KMS-11 (cell line): ENCODE measurements around the gene RAB40B.
"Not testable (repeated sequence)": the region's sequence is repeated elsewhere in the genome, so short reads cannot be mapped to it uniquely, and the experiment has no call there.

Experiments used
- H2AFZ ChIP-seq: fragments of 200-600 bp; sonication (generic); 2 replicates; pipeline ENCODE4 v1.6.1; 2016; ENCODE audit warnings: antibody characterized with exemption, mixed run types, low read depth
- H3K27ac ChIP-seq: fragments of 200-600 bp; sonication (generic); 2 replicates; pipeline ENCODE4 v1.6.1; 2016; ENCODE audit warnings: mild to moderate bottlenecking, mixed run types
- H3K27me3 ChIP-seq: fragments of 200-600 bp; sonication (generic); 2 replicates; pipeline ENCODE4 v1.6.1; 2017; ENCODE audit warnings: mild to moderate bottlenecking, low read depth, mixed run types, moderate library complexity; ENCODE audit not compliant: insufficient read depth
- H3K36me3 ChIP-seq: fragments of 200-600 bp; sonication (generic); 2 replicates; pipeline ENCODE4 v1.6.1; 2017; ENCODE audit warnings: mild to moderate bottlenecking, mixed run types; ENCODE audit not compliant: insufficient read depth
- H3K4me1 ChIP-seq: fragments of 200-600 bp; sonication (generic); 2 replicates; pipeline ENCODE4 v1.6.1; 2016; ENCODE audit warnings: mild to moderate bottlenecking, low read depth, mixed run types; ENCODE audit not compliant: poor library complexity, severe bottlenecking
- H3K4me2 ChIP-seq: fragments of 200-600 bp; sonication (generic); 2 replicates; pipeline ENCODE4 v1.7.0; 2016; ENCODE audit warnings: mild to moderate bottlenecking, mixed run types
- H3K4me3 ChIP-seq: fragments of 200-600 bp; sonication (generic); IDR thresholded peaks from 2 replicates; pipeline ENCODE4 v1.6.1; 2017; ENCODE audit warnings: low read depth, low read length, mixed read lengths; ENCODE audit not compliant: insufficient read depth
- H3K79me2 ChIP-seq: fragments of 200-600 bp; sonication (generic); 2 replicates; pipeline ENCODE4 v1.6.1; 2016; ENCODE audit warnings: low read depth, mixed run types; ENCODE audit not compliant: insufficient read depth
- H3K9ac ChIP-seq: fragments of 200-600 bp; sonication (generic); 2 replicates; pipeline ENCODE4 v1.6.1; 2016; ENCODE audit warnings: mild to moderate bottlenecking, mixed run types
- H4K20me1 ChIP-seq: fragments of 200-600 bp; sonication (generic); 2 replicates; pipeline ENCODE4 v1.6.1; 2016; ENCODE audit warnings: mild to moderate bottlenecking, mixed run types; ENCODE audit not compliant: insufficient read depth
- CTCF ChIP-seq: fragments of 200-600 bp; sonication (generic); conservative IDR thresholded peaks from 2 replicates; pipeline ENCODE4 v1.6.1; 2017; ENCODE audit warnings: low read depth, mild to moderate bottlenecking, antibody characterized with exemption, low read length, moderate library complexity, mixed read lengths

RAB40B gene

GRCh38 chr17:82655038-82655479 lies 43.4 kb downstream of the RAB40B start:
- H3K27me3 ChIP-seq, result no peaks in the 10 kb centered on the region
- H3K4me3 ChIP-seq, result no peak overlapping the region
- TF ChIP-seq CTCF, result no peak
- no peak overlapping the region for H3K27ac ChIP-seq
- no peaks in the 10 kb centered on the region for H3K79me2 ChIP-seq
- no peak overlapping the region for H3K4me2 ChIP-seq
- H2AFZ ChIP-seq, result no peak overlapping the region
- H3K36me3 ChIP-seq, result no peaks in the 10 kb centered on the region
- H3K9ac ChIP-seq, result no peak overlapping the region
- no peaks in the 10 kb centered on the region for H4K20me1 ChIP-seq
- peaks cover 9% of the 10 kb centered on the region for H3K4me1 ChIP-seq

- not testable (repeated sequence) for H3K79me2 ChIP-seq, H3K27ac ChIP-seq, H3K9ac ChIP-seq, H3K4me2 ChIP-seq, H2AFZ ChIP-seq, H3K4me1 ChIP-seq, H3K36me3 ChIP-seq, H3K4me3 ChIP-seq, H3K27me3 ChIP-seq, H4K20me1 ChIP-seq
Measured at GRCh38 chr17:82654611-82655010, 43.9 kb downstream of the RAB40B start.

- Histone ChIP-seq H3K4me1 (peaks cover 9% of the 10 kb centered on the region), H2AFZ (no peak overlapping the region), H3K4me2 (no peak overlapping the region), H3K36me3 (no peaks in the 10 kb centered on the region), H3K4me3 (no peak overlapping the region), H4K20me1 (no peaks in the 10 kb centered on the region), H3K27me3 (no peaks in the 10 kb centered on the region), H3K79me2 (no peaks in the 10 kb centered on the region), H3K9ac (no peak overlapping the region), H3K27ac (no peak overlapping the region)
- TF ChIP-seq CTCF, result no peak
Measured at GRCh38 chr17:82653651-82654528, 44.6 kb downstream of the RAB40B start.

GRCh38 chr17:82650723-82651122 lies 47.8 kb downstream of the RAB40B start:
- peaks cover 23% of the 10 kb centered on the region for H3K4me1 ChIP-seq

More at GRCh38 chr17:82650723-82651122, 47.8 kb downstream of the RAB40B start:
- H3K27me3 ChIP-seq, result no peaks in the 10 kb centered on the region
- no peak overlapping the region for H3K4me3 ChIP-seq
- H3K9ac ChIP-seq, result no peak overlapping the region
- no peak overlapping the region for H3K4me2 ChIP-seq
- peaks cover 24% of the 10 kb centered on the region for H3K79me2 ChIP-seq
- TF ChIP-seq CTCF, result no peak
- no peak overlapping the region for H3K27ac ChIP-seq
- no peak overlapping the region for H2AFZ ChIP-seq
- H4K20me1 ChIP-seq, result peaks cover 12% of the 10 kb centered on the region
- no peaks in the 10 kb centered on the region for H3K36me3 ChIP-seq
